NK-92 (cell line): ENCODE results near the gene ANK2.

Source experiments
- DNase-seq: peaks from one replicate; lab custom pipeline; 2025; ENCODE audit not compliant: unreplicated experiment; lab: John Stamatoyannopoulos, UW

The ANK2 gene

GRCh38 chr4:113049421-113050370, at the start of gene ANK2:
TSS of gene ANK2 (plus strand) at chr4:113049653. CDS start at chr4:113049729, 76 bp downstream.
- DNase-seq = no peak

- no peak for DNase-seq
Measured at GRCh38 chr4:113003841-113004240, 45.6 kb upstream of the ANK2 start.

GRCh38 chr4:113004655-113005054, 44.8 kb upstream of the ANK2 start:
- DNase-seq = no peak

GRCh38 chr4:113006632-113007031, 42.8 kb upstream of the ANK2 start:
- DNase-seq = no peak

- no peak for DNase-seq
Measured at GRCh38 chr4:113007151-113007550, 42.3 kb upstream of the ANK2 start.

- no peak for DNase-seq
Measured at GRCh38 chr4:113008135-113008534, 41.3 kb upstream of the ANK2 start.

- no peak for DNase-seq
Measured at GRCh38 chr4:113008716-113009115, 40.7 kb upstream of the ANK2 start.

GRCh38 chr4:113009461-113009860, 40.0 kb upstream of the ANK2 start:
- DNase-seq = no peak

GRCh38 chr4:113012122-113012725, 37.2 kb upstream of the ANK2 start:
- no peak for DNase-seq

GRCh38 chr4:113012786-113013185, 36.7 kb upstream of the ANK2 start:
- no peak for DNase-seq

- DNase-seq = no peak
Measured at GRCh38 chr4:113013751-113014150, 35.7 kb upstream of the ANK2 start.

- no peak for DNase-seq
Measured at GRCh38 chr4:113016377-113016776, 33.1 kb upstream of the ANK2 start.

- DNase-seq = no peak
Measured at GRCh38 chr4:113020966-113021365, 28.5 kb upstream of the ANK2 start.

GRCh38 chr4:113024388-113024787, 25.1 kb upstream of the ANK2 start:
- DNase-seq = no peak

- DNase-seq = no peak
Measured at GRCh38 chr4:113025416-113025815, 24.0 kb upstream of the ANK2 start.

- no peak for DNase-seq
Measured at GRCh38 chr4:113026556-113026955, 22.9 kb upstream of the ANK2 start.

- DNase-seq = no peak
Measured at GRCh38 chr4:113028074-113028473, 21.4 kb upstream of the ANK2 start.

- no peak for DNase-seq
Measured at GRCh38 chr4:113031212-113031611, 18.2 kb upstream of the ANK2 start.

GRCh38 chr4:113040793-113041192, 8.7 kb upstream of the ANK2 start:
- no peak for DNase-seq

- DNase-seq = no peak
Measured at GRCh38 chr4:113042502-113042901, 7.0 kb upstream of the ANK2 start.

GRCh38 chr4:113043591-113043990, 5.9 kb upstream of the ANK2 start:
- no peak for DNase-seq

- DNase-seq = no peak
Measured at GRCh38 chr4:113050371-113050755, 910 bp downstream of the ANK2 start.
